H1 (cell line): ENCODE data around the gene ERVFRD-1. TPM values are rescaled to one million over a fixed set of nuclear protein-coding genes. Genes with fewer than 3 reads are reported as not detected.

Source experiments
- CTCF ChIA-PET: fragments of 300-600 bp; sonication (Branson Sonifier 250); formaldehyde crosslinking; loops from one replicate; lab custom pipeline; 2021; ENCODE audit not compliant: partially characterized antibody; lab: Charles Lee
- POLR2A ChIA-PET: fragments of 300-600 bp; sonication (Branson Sonifier 250); formaldehyde crosslinking; loops from one replicate; lab custom pipeline; 2021; ENCODE audit warnings: inconsistent platforms; ENCODE audit not compliant: partially characterized antibody; lab: Charles Lee
- DNase-seq, 2 experiments: peaks; one replicate each; pipeline versions ENCODE4 v3.0.0 to v3.0.0-alpha.2; 2010 to 2022; ENCODE audit warnings: low spot score in 2 of 2, low read depth in 1 of 2, mixed read lengths in 1 of 2
- FAIRE-seq: peaks from 2 replicates; lab custom pipeline; 2011; peaks lifted over from hg19 to GRCh38; lab: Jason Lieb, UNC
- H2AFZ ChIP-seq: 2 replicates; pipeline ENCODE4 v1.8.1; 2012; ENCODE audit warnings: low read length, inconsistent platforms
- H2AK5ac ChIP-seq: 2 replicates; pipeline ENCODE4 v1.6.1; 2013; ENCODE audit warnings: low read depth, low read length
- H2BK120ac ChIP-seq: replicated peaks from 2 replicates; pipeline ENCODE3; 2013; ENCODE audit warnings: low read depth, low read length, inconsistent platforms
- H2BK12ac ChIP-seq: 2 replicates; pipeline ENCODE4 v1.6.1; 2013; ENCODE audit warnings: low read depth, low read length
- H2BK15ac ChIP-seq: 2 replicates; pipeline ENCODE4 v1.6.1; 2013; ENCODE audit warnings: low read length
- H2BK20ac ChIP-seq: 2 replicates; pipeline ENCODE4 v1.6.1; 2013; ENCODE audit warnings: low read length
- H2BK5ac ChIP-seq: 2 replicates; pipeline ENCODE4 v1.6.1; 2013; ENCODE audit warnings: low read depth, low read length
- H3K14ac ChIP-seq: 2 replicates; pipeline ENCODE4 v1.6.1; 2013; ENCODE audit warnings: inconsistent platforms; ENCODE audit not compliant: insufficient read length
- H3K18ac ChIP-seq: 2 replicates; pipeline ENCODE4 v1.6.1; 2013; ENCODE audit warnings: low read length; ENCODE audit errors: extremely low read depth
- H3K23ac ChIP-seq: 2 replicates; pipeline ENCODE4 v1.6.1; 2013; ENCODE audit warnings: inconsistent platforms; ENCODE audit not compliant: insufficient read length
- H3K23me2 ChIP-seq: 2 replicates; pipeline ENCODE4 v1.6.1; 2013; ENCODE audit warnings: low read depth, low read length
- H3K27ac ChIP-seq: 2 replicates; pipeline ENCODE4 v1.6.1; 2011; ENCODE audit warnings: low read depth, low read length, inconsistent platforms
- H3K27me3 ChIP-seq, 4 experiments: replicated peaks in 1 of 4; 1 replicate in 1 of 4; 2 replicates in 3 of 4; pipeline versions ENCODE4 v1.6.1 to v1.8.1; 2011 to 2013; ENCODE audit warnings: low read length in 3 of 4, mild to moderate bottlenecking in 3 of 4, inconsistent platforms in 2 of 4, mixed read lengths in 2 of 4, moderate library complexity in 1 of 4; ENCODE audit not compliant: control insufficient read depth in 3 of 4, insufficient read depth in 3 of 4; ENCODE audit errors: extremely low read depth in 1 of 4
- H3K36me3 ChIP-seq, 4 experiments: 2 replicates each; pipeline versions ENCODE4 v1.6.1 to v1.8.1; 2011 to 2013; ENCODE audit warnings: mild to moderate bottlenecking in 4 of 4, low read length in 3 of 4, moderate library complexity in 2 of 4, control low read depth in 1 of 4, inconsistent platforms in 1 of 4; ENCODE audit not compliant: insufficient read depth in 4 of 4, control insufficient read depth in 2 of 4
- H3K4ac ChIP-seq: replicated peaks from 2 replicates; pipeline ENCODE3; 2013; ENCODE audit warnings: low read length, low read depth, mixed read lengths, inconsistent platforms; ENCODE audit not compliant: insufficient read length
- H3K4me1 ChIP-seq, 4 experiments: replicated peaks in 1 of 4; 1 replicate in 1 of 4; 2 replicates in 3 of 4; pipeline versions ENCODE4 v1.6.1 to v1.8.1; 2011 to 2013; ENCODE audit warnings: low read length in 3 of 4, inconsistent platforms in 2 of 4, mixed read lengths in 1 of 4; ENCODE audit not compliant: insufficient read depth in 4 of 4, control insufficient read depth in 3 of 4
- H3K4me2 ChIP-seq, 2 experiments: 2 replicates each; pipeline versions ENCODE4 v1.6.1 to v1.8.1; 2011 to 2013; ENCODE audit warnings: low read depth in 2 of 2, low read length in 2 of 2, control low read depth in 1 of 2, inconsistent platforms in 1 of 2, mild to moderate bottlenecking in 1 of 2; ENCODE audit not compliant: insufficient read depth in 1 of 2
- H3K4me3 ChIP-seq, 4 experiments: fragments of 200-600, 300-600 bp in 1 of 4; sonication (generic), shearing (Covaris generic), sonication (Bioruptor Twin) in 1 of 4; 2 replicates each; pipeline versions ENCODE4 v1.5.1 to v1.8.1; 2011 to 2016; ENCODE audit warnings: low read length in 4 of 4, low read depth in 3 of 4, control low read depth in 2 of 4, inconsistent platforms in 2 of 4, mild to moderate bottlenecking in 2 of 4, mixed read lengths in 1 of 4, moderate library complexity in 1 of 4; ENCODE audit not compliant: insufficient read depth in 2 of 4; ENCODE audit errors: extremely low read depth in 1 of 4
- H3K56ac ChIP-seq: replicated peaks from 2 replicates; pipeline ENCODE3; 2013; ENCODE audit warnings: low read depth, mild to moderate bottlenecking, mixed read lengths, low read length, inconsistent platforms; ENCODE audit not compliant: insufficient read length
- H3K79me1 ChIP-seq: 2 replicates; pipeline ENCODE4 v1.6.1; 2013; ENCODE audit warnings: low read depth, low read length, control low read depth
- H3K79me2 ChIP-seq, 2 experiments: 2 replicates each; pipeline versions ENCODE4 v1.6.1 to v1.8.1; 2012 to 2013; ENCODE audit warnings: low read length in 2 of 2, mild to moderate bottlenecking in 2 of 2, inconsistent platforms in 1 of 2; ENCODE audit not compliant: insufficient read depth in 2 of 2, control insufficient read depth in 1 of 2
- H3K9ac ChIP-seq, 4 experiments: replicated peaks in 1 of 4; 1 replicate in 1 of 4; 2 replicates in 3 of 4; pipeline versions ENCODE4 v1.6.1 to v1.8.1; 2011 to 2013; ENCODE audit warnings: low read depth in 3 of 4, low read length in 3 of 4, control low read depth in 2 of 4, mild to moderate bottlenecking in 2 of 4, moderate library complexity in 2 of 4, inconsistent platforms in 1 of 4; ENCODE audit errors: extremely low read depth in 1 of 4
- H3K9me3 ChIP-seq, 2 experiments: 2 replicates each; pipeline versions ENCODE4 v1.6.1 to v1.8.1; 2012 to 2013; ENCODE audit warnings: mild to moderate bottlenecking in 2 of 2, moderate library complexity in 2 of 2, control low read depth in 1 of 2, inconsistent platforms in 1 of 2, low read depth in 1 of 2, low read length in 1 of 2, mixed read lengths in 1 of 2; ENCODE audit not compliant: insufficient read depth in 2 of 2
- H4K20me1 ChIP-seq, 2 experiments: replicated peaks in 1 of 2; 2 replicates each; pipeline versions ENCODE3 to v1.8.1; 2011 to 2013; ENCODE audit warnings: inconsistent platforms in 2 of 2, low read length in 2 of 2, mild to moderate bottlenecking in 1 of 2; ENCODE audit not compliant: insufficient read depth in 2 of 2, control insufficient read depth in 1 of 2
- H4K5ac ChIP-seq: 2 replicates; pipeline ENCODE4 v1.6.1; 2013; ENCODE audit warnings: low read length, low read depth, mixed read lengths, inconsistent platforms; ENCODE audit not compliant: insufficient read length
- H4K8ac ChIP-seq: 2 replicates; pipeline ENCODE4 v1.8.0; 2013; ENCODE audit warnings: mild to moderate bottlenecking, moderate library complexity, low read length, inconsistent platforms; ENCODE audit not compliant: insufficient read depth; ENCODE audit errors: extremely low read depth
- H4K91ac ChIP-seq: replicated peaks from 2 replicates; pipeline ENCODE3; 2013; ENCODE audit warnings: low read length, mixed read lengths, inconsistent platforms; ENCODE audit not compliant: insufficient read length
- ATF2 ChIP-seq: IDR thresholded peaks from 2 replicates; pipeline ENCODE4 v1.6.1; 2012; ENCODE audit warnings: low read length, inconsistent platforms
- RAD21 ChIP-seq, 2 experiments: IDR thresholded peaks in 1 of 2; conservative IDR thresholded peaks in 1 of 2; 2 replicates each; pipeline ENCODE4 v1.6.1; 2011; ENCODE audit warnings: low read depth in 2 of 2, low read length in 2 of 2, improper control_type of control experiment in 1 of 2, inconsistent platforms in 1 of 2, mild to moderate bottlenecking in 1 of 2, moderate library complexity in 1 of 2
- WGBS, 2 experiments: shearing (Covaris generic) in 1 of 2; methylation state at CpG; one replicate each; pipeline versions ENCODE4 v1.1.6 to v1.1.7; 2013 to 2015; ENCODE audit warnings: low lambda C conversion rate in 2 of 2, mixed read lengths in 2 of 2, inconsistent platforms in 1 of 2, low coverage in 1 of 2, missing lambda C conversion rate in 1 of 2; ENCODE audit not compliant: insufficient replicate concordance in 2 of 2, insufficient coverage in 1 of 2, insufficient read length in 1 of 2; ENCODE audit errors: extremely low coverage in 1 of 2, missing lambda C conversion rate in 1 of 2; 5-methylcytosine and 5-hydroxymethylcytosine counted together
- polyA plus RNA-seq, 7 experiments: library from polyadenylated mRNA; depleted of rRNA in 3 of 7; stranded (reverse) in 5 of 7; unstranded in 2 of 7; fragments of >200 nt in 5 of 7; fragments of 200-250 nt in 2 of 7; gene quantifications; 1 replicate in 5 of 7; 2 replicates in 1 of 7; 4 replicates in 1 of 7; pipeline versions ENCODE4 v1.2.1 to v1.2.3, GENCODE V29; 2011 to 2013; ENCODE audit warnings: missing spikeins in 2 of 7, mixed read lengths in 2 of 7
- total RNA-seq: library from RNA; stranded (reverse); fragmentation: NEBNext Ultra II Directional; extraction: Animal tissue kit (Norgen Biotek cat#: 25700); gene quantifications from 2 replicates; pipeline ENCODE4 v1.2.1, GENCODE V29; 2021

The ERVFRD-1 gene
- total and polyA plus RNA-seq, 2 of the 8 experiments (the other 6 are each of a cell fraction or from before 2014, with no cell fraction given), result not detected

GRCh38 chr6:11128608-11129007 lies 17.1 kb upstream of the ERVFRD-1 start:
- Histone ChIP-seq H3K79me1 (peaks cover 5% of the 10 kb centered on the region), H3K4me2 (no peak overlapping the region), H2BK15ac (no peak overlapping the region), H2BK5ac (no peak overlapping the region), H3K4me3 (no peak overlapping the region), H3K4me1 (peaks cover 0 to 9% (median 3%) of the 10 kb centered on the region in 4 experiments; a peak in 4 of 7 replicates), H3K27ac (no peak overlapping the region), H2BK20ac (no peak overlapping the region), H2BK12ac (no peak overlapping the region)
- no peak for FAIRE-seq
- DNase-seq, result peak in 1 of 2 experiments; percentile 39
- CTCF ChIA-PET, result interaction anchor here (0.9 to 2.9 kb wide), 4 partner anchors 8 to 60 kb away, joined by 3 to 13 read pairs (median 4); no protein-coding TSS in a partner anchor
- TF ChIP-seq RAD21 (IDR thresholded peaks at IDR 0.05 in 1 of 2, conservative IDR thresholded peaks at IDR 0.05 in 1 of 2; ENCODE audit: low read depth in 2 of 2, low read length in 2 of 2) (peak in 1 of 2 experiments; percentile 16; a peak in 1 of 4 replicates), ATF2 (no peak)
- TF ChIP-seq, all 59 proteins: peak for 1
- H3K56ac ChIP-seq, result no peak overlapping the region
- H3K9me3 ChIP-seq, result no peaks in the 10 kb centered on the region
- H3K14ac ChIP-seq, result no peak overlapping the region
- no peak overlapping the region for H3K4ac ChIP-seq
- 93% methylated on average over 2 of the region's 2 CpGs; no CpG with 5 or more reads in 1 of the 2 experiments for WGBS, 2 experiments
- no peak overlapping the region for H4K5ac ChIP-seq
- H3K9ac ChIP-seq, result no peak overlapping the region
- H3K79me2 ChIP-seq, result peaks cover 0 to 27% of the 10 kb centered on the region in 2 experiments; a peak in 2 of 4 replicates
- H3K23ac ChIP-seq, result no peak overlapping the region
- no peak overlapping the region for H2AK5ac ChIP-seq
- no peaks in the 10 kb centered on the region for H3K36me3 ChIP-seq
- no peaks in the 10 kb centered on the region for H3K23me2 ChIP-seq
- H4K91ac ChIP-seq, result no peak overlapping the region
- no peak overlapping the region for H3K18ac ChIP-seq
- no peaks in the 10 kb centered on the region for H3K27me3 ChIP-seq
- H2BK120ac ChIP-seq, result no peak overlapping the region
- H4K20me1 ChIP-seq, result peaks cover 2 to 8% of the 10 kb centered on the region in 2 experiments
- H4K8ac ChIP-seq, result no peak overlapping the region
- no peak overlapping the region for H2AFZ ChIP-seq
- POLR2A ChIA-PET, result no interaction called here
